Measurements from ENCODE around the gene LUZP2. TPM values are rescaled to one million over a fixed set of nuclear protein-coding genes. Genes with fewer than 3 reads are reported as not detected.

LUZP2 gene
- total and polyA plus RNA-seq, 2 of the 8 experiments (the other 6 are each of a cell fraction or from before 2014, with no cell fraction given) = 0.79 to 1.5 TPM

GRCh38 chr11:24457985-24458384 lies 38.9 kb upstream of the LUZP2 start:
- Histone ChIP-seq H3K23me2 (ENCODE audit: low read depth, low read length) (no peaks in the 10 kb centered on the region), H3K4me3 (ENCODE audit: extremely low read depth in 1 of 4, insufficient read depth in 2 of 4, low read depth in 3 of 4, low read length in 4 of 4) (no peak overlapping the region), H3K79me2 (ENCODE audit: control insufficient read depth in 1 of 2, insufficient read depth in 2 of 2, low read length in 2 of 2) (no peaks in the 10 kb centered on the region), H3K23ac (ENCODE audit: insufficient read length) (no peak overlapping the region), H2BK120ac (replicated peaks; ENCODE audit: low read depth, low read length) (no peak overlapping the region), H3K9ac (replicated peaks in 1 of 4; ENCODE audit: extremely low read depth in 1 of 4, low read depth in 3 of 4, low read length in 3 of 4) (no peak overlapping the region), H4K8ac (ENCODE audit: extremely low read depth, insufficient read depth, low read length) (no peak overlapping the region), H4K91ac (replicated peaks; ENCODE audit: insufficient read length, low read length) (no peak overlapping the region), H3K27me3 (replicated peaks in 1 of 4; ENCODE audit: control insufficient read depth in 3 of 4, extremely low read depth in 1 of 4, insufficient read depth in 3 of 4, low read length in 3 of 4) (no peaks in the 10 kb centered on the region), H3K56ac (replicated peaks; ENCODE audit: insufficient read length, low read depth, low read length) (no peak overlapping the region), H3K79me1 (ENCODE audit: low read depth, low read length) (no peaks in the 10 kb centered on the region), H3K4me2 (ENCODE audit: insufficient read depth in 1 of 2, low read depth in 2 of 2, low read length in 2 of 2) (no peak overlapping the region), H3K9me3 (ENCODE audit: insufficient read depth in 2 of 2, low read depth in 1 of 2, low read length in 1 of 2) (no peaks in the 10 kb centered on the region), H3K36me3 (ENCODE audit: control insufficient read depth in 2 of 4, insufficient read depth in 4 of 4, low read length in 3 of 4) (no peaks in the 10 kb centered on the region), H2BK5ac (ENCODE audit: low read depth, low read length) (no peak overlapping the region), H3K27ac (ENCODE audit: low read depth, low read length) (no peak overlapping the region), H2BK20ac (ENCODE audit: low read length) (no peak overlapping the region), H3K4ac (replicated peaks; ENCODE audit: insufficient read length, low read depth, low read length) (no peak overlapping the region), H3K4me1 (replicated peaks in 1 of 4; ENCODE audit: control insufficient read depth in 3 of 4, insufficient read depth in 4 of 4, low read length in 3 of 4) (no peaks in the 10 kb centered on the region; a peak in 1 of 7 replicates), H4K5ac (ENCODE audit: insufficient read length, low read depth, low read length) (no peak overlapping the region), H3K18ac (ENCODE audit: extremely low read depth, low read length) (no peak overlapping the region), H2BK12ac (ENCODE audit: low read depth, low read length) (no peak overlapping the region), H2BK15ac (ENCODE audit: low read length) (no peak overlapping the region), H2AK5ac (ENCODE audit: low read depth, low read length) (no peak overlapping the region), H2AFZ (ENCODE audit: low read length) (no peak overlapping the region), H3K14ac (ENCODE audit: insufficient read length) (no peak overlapping the region), H4K20me1 (replicated peaks in 1 of 2; ENCODE audit: control insufficient read depth in 1 of 2, insufficient read depth in 2 of 2, low read length in 2 of 2) (no peaks in the 10 kb centered on the region)
- ChIA-PET POLR2A (ENCODE audit: partially characterized antibody) (no interaction called here), CTCF (ENCODE audit: partially characterized antibody) (no interaction called here)
- no peak for DNase-seq (ENCODE audit: low read depth in 1 of 2, low spot score in 2 of 2)
- no peak for FAIRE-seq
- no peak for TF ChIP-seq CBX5 (IDR thresholded peaks at IDR 0.05; ENCODE audit: low read depth, low read length)
- TF ChIP-seq POU5F1 (IDR thresholded peaks at IDR 0.05; ENCODE audit: low read depth, low read length) = no peak
- no peak for TF ChIP-seq RAD21 (IDR thresholded peaks at IDR 0.05 in 1 of 2, conservative IDR thresholded peaks at IDR 0.05 in 1 of 2; ENCODE audit: low read depth in 2 of 2, low read length in 2 of 2)
- TF ChIP-seq BACH1 (IDR thresholded peaks at IDR 0.05; ENCODE audit: low read length) = no peak
- no peak for TF ChIP-seq ATF2 (IDR thresholded peaks at IDR 0.05; ENCODE audit: low read length)
- no peak for TF ChIP-seq PHF8 (conservative IDR thresholded peaks at IDR 0.05; ENCODE audit: low read depth, low read length)
- TF ChIP-seq EZH2 (IDR thresholded peaks at IDR 0.05; ENCODE audit: low read depth, low read length, severe bottlenecking) = no peak
- TF ChIP-seq TBP (IDR thresholded peaks at IDR 0.05; ENCODE audit: low read depth, low read length) = no peak

Data from H1 (cell line).